GM10266 (cell line): Measurements from ENCODE around the gene GCN1.

Experiments used
- DNase-seq: peaks from one replicate; pipeline ENCODE4 v3.0.0; 2012; ENCODE audit errors: extremely low spot score
- CTCF ChIP-seq: IDR thresholded peaks from 2 replicates; pipeline ENCODE4 v1.5.1; 2012; ENCODE audit warnings: mild to moderate bottlenecking, low read depth; ENCODE audit not compliant: control insufficient read depth, insufficient read depth; ENCODE audit errors: missing control alignments

The GCN1 gene

GRCh38 chr12:120125792-120126634 lies 68.5 kb downstream of the GCN1 start:
- no peak for DNase-seq
- TF ChIP-seq CTCF: no peak

GRCh38 chr12:120125029-120125428 lies 69.5 kb downstream of the GCN1 start:
- no peak for TF ChIP-seq CTCF
- DNase-seq: no peak

- no peak for TF ChIP-seq CTCF
These were observed 72.7 kb downstream of the GCN1 start for GRCh38 chr12:120121766-120122293.

GRCh38 chr12:120121343-120121742 lies 73.2 kb downstream of the GCN1 start:
- TF ChIP-seq CTCF: no peak
- no peak for DNase-seq

More at GRCh38 chr12:120121766-120122293, 72.7 kb downstream of the GCN1 start:
- DNase-seq: peak; percentile 61

GRCh38 chr12:120119271-120119973 lies 75.1 kb downstream of the GCN1 start:
- no peak for TF ChIP-seq CTCF
- DNase-seq: peak; percentile 61

- no peak for TF ChIP-seq CTCF
- DNase-seq: no peak
These were observed 76.0 kb downstream of the GCN1 start for GRCh38 chr12:120118321-120119061.
